PFSK-1 (cell line): Measurements from ENCODE around the gene ZDHHC14.

Experiments used
- FOXP2 ChIP-seq: optimal IDR thresholded peaks from 2 replicates; pipeline ENCODE3; 2011; ENCODE audit warnings: borderline replicate concordance, control low read depth, inconsistent platforms; ENCODE audit not compliant: insufficient read depth; ENCODE audit errors: extremely low read length, extremely low read depth
- POLR2AphosphoS5 ChIP-seq: IDR thresholded peaks from 2 replicates; pipeline ENCODE4 v1.6.1; 2012; ENCODE audit warnings: low read depth, mild to moderate bottlenecking, control low read depth, low read length, moderate library complexity
- REST ChIP-seq, 2 experiments: IDR thresholded peaks; 2 replicates each; pipeline versions ENCODE4 v1.6.1 to v1.8.0; 2011 to 2012; ENCODE audit warnings: low read depth in 2 of 2, low read length in 2 of 2, control low read depth in 1 of 2, inconsistent platforms in 1 of 2, mild to moderate bottlenecking in 1 of 2, moderate library complexity in 1 of 2; ENCODE audit not compliant: insufficient read depth in 1 of 2
- SIN3A ChIP-seq: IDR thresholded peaks from 2 replicates; pipeline ENCODE4 v1.6.1; 2012; ENCODE audit warnings: mild to moderate bottlenecking, low read length, moderate library complexity, borderline replicate concordance; ENCODE audit not compliant: insufficient read depth
- TAF1 ChIP-seq: IDR thresholded peaks from 2 replicates; pipeline ENCODE4 v1.6.1; 2012; ENCODE audit warnings: low read length, control low read depth, borderline replicate concordance; ENCODE audit not compliant: insufficient read depth

ZDHHC14 gene

GRCh38 chr6:157615951-157616350 lies 235.0 kb downstream of the ZDHHC14 start:
- TF ChIP-seq POLR2AphosphoS5 (no peak), REST (IDR thresholded peaks at IDR 0.05; ENCODE audit: insufficient read depth in 1 of 2, low read depth in 2 of 2, low read length in 2 of 2) (no peak), SIN3A (no peak), TAF1 (no peak), FOXP2 (no peak)

GRCh38 chr6:157620944-157621343 lies 240.0 kb downstream of the ZDHHC14 start:
- TF ChIP-seq FOXP2 (no peak), REST (IDR thresholded peaks at IDR 0.05; ENCODE audit: insufficient read depth in 1 of 2, low read depth in 2 of 2, low read length in 2 of 2) (no peak), SIN3A (no peak), POLR2AphosphoS5 (no peak), TAF1 (no peak)

GRCh38 chr6:157621406-157621805 lies 240.4 kb downstream of the ZDHHC14 start:
- TF ChIP-seq SIN3A, result no peak
- no peak for TF ChIP-seq FOXP2
- TF ChIP-seq POLR2AphosphoS5, result no peak
- TF ChIP-seq REST (IDR thresholded peaks at IDR 0.05; ENCODE audit: insufficient read depth in 1 of 2, low read depth in 2 of 2, low read length in 2 of 2), result no peak
- TF ChIP-seq TAF1, result no peak

GRCh38 chr6:157622427-157622826 lies 241.4 kb downstream of the ZDHHC14 start:
- TF ChIP-seq REST (IDR thresholded peaks at IDR 0.05; ENCODE audit: insufficient read depth in 1 of 2, low read depth in 2 of 2, low read length in 2 of 2) (no peak), SIN3A (no peak), FOXP2 (no peak)

GRCh38 chr6:157625111-157625510 lies 244.1 kb downstream of the ZDHHC14 start:
- TF ChIP-seq FOXP2 (no peak), POLR2AphosphoS5 (no peak), TAF1 (no peak), SIN3A (no peak), REST (IDR thresholded peaks at IDR 0.05; ENCODE audit: insufficient read depth in 1 of 2, low read depth in 2 of 2, low read length in 2 of 2) (no peak)
